IMR-90 (cell line): ENCODE data around the gene KAZN. TPM values are rescaled to one million over a fixed set of nuclear protein-coding genes. Genes with fewer than 3 reads are reported as not detected.

Source experiments
- ATAC-seq: fragments of 200-7000 bp; cut with Tn5 transposase; 2 replicates; pipeline ENCODE4 v1.9.1; 2020; ENCODE audit warnings: low read depth, mild to moderate bottlenecking, moderate library complexity
- BruUV-seq: library from RNA; stranded (reverse); fragments of 400-500 nt; replicated peaks from 2 replicates; lab custom pipeline; 2021; lab: Mats Ljungman, UMichigan
- CTCF ChIA-PET: fragments of 300-600 bp; formaldehyde crosslinking; extraction: SDS; loops from one replicate; lab custom pipeline; 2021; ENCODE audit warnings: antibody characterized with exemption; lab: Yijun Ruan, JAX
- POLR2A ChIA-PET: fragments of 300-600 bp; sonication (Branson Sonifier 250); formaldehyde crosslinking; loops from one replicate; lab custom pipeline; 2022; ENCODE audit warnings: antibody characterized with exemption; ENCODE audit not compliant: unreplicated experiment; lab: Charles Lee
- DNase-seq: peaks from one replicate; pipeline ENCODE4 v3.0.0; 2013
- H2AFZ ChIP-seq: replicated peaks from 2 replicates; pipeline ENCODE3; 2013; ENCODE audit warnings: low read length, mild to moderate bottlenecking; ENCODE audit not compliant: poor library complexity
- H2AK5ac ChIP-seq: 2 replicates; pipeline ENCODE4 v1.6.1; 2013; ENCODE audit warnings: low read depth, low read length, inconsistent platforms
- H2AK9ac ChIP-seq: replicated peaks from 2 replicates; pipeline ENCODE3; 2013; ENCODE audit warnings: mild to moderate bottlenecking, low read depth, low read length, moderate library complexity; ENCODE audit not compliant: poor library complexity
- H2BK120ac ChIP-seq: 2 replicates; pipeline ENCODE4 v1.6.1; 2013; ENCODE audit warnings: low read depth, low read length, inconsistent platforms
- H2BK15ac ChIP-seq: 3 replicates; pipeline ENCODE4 v1.6.1; 2013; ENCODE audit warnings: low read depth, low read length, inconsistent platforms
- H2BK20ac ChIP-seq: 2 replicates; pipeline ENCODE4 v1.6.1; 2013; ENCODE audit warnings: low read depth, mild to moderate bottlenecking, inconsistent platforms, low read length, moderate library complexity
- H2BK5ac ChIP-seq: 2 replicates; pipeline ENCODE4 v1.6.1; 2013; ENCODE audit warnings: mild to moderate bottlenecking, low read depth, low read length, inconsistent platforms; ENCODE audit not compliant: poor library complexity, severe bottlenecking
- H3K14ac ChIP-seq: replicated peaks from 2 replicates; pipeline ENCODE4 v1.6.1; 2013; ENCODE audit warnings: low read depth, low read length, inconsistent platforms
- H3K18ac ChIP-seq: 2 replicates; pipeline ENCODE4 v1.6.1; 2013; ENCODE audit warnings: low read depth, low read length, control low read depth
- H3K23ac ChIP-seq: 2 replicates; pipeline ENCODE4 v1.6.1; 2013; ENCODE audit warnings: low read depth, low read length, inconsistent platforms
- H3K27ac ChIP-seq: 2 replicates; pipeline ENCODE4 v1.5.1; 2013; ENCODE audit warnings: mild to moderate bottlenecking, control low read depth, low read length; ENCODE audit not compliant: insufficient read depth
- H3K27me3 ChIP-seq: 2 replicates; pipeline ENCODE4 v1.6.1; 2013; ENCODE audit warnings: low read length; ENCODE audit not compliant: control insufficient read depth, insufficient read depth
- H3K36me3 ChIP-seq: 2 replicates; pipeline ENCODE4 v1.6.1; 2013; ENCODE audit warnings: low read length, mixed read lengths; ENCODE audit not compliant: control insufficient read depth, insufficient read depth
- H3K4ac ChIP-seq: 2 replicates; pipeline ENCODE4 v1.6.1; 2013; ENCODE audit warnings: low read depth, low read length, inconsistent platforms
- H3K4me1 ChIP-seq: 2 replicates; pipeline ENCODE4 v1.6.1; 2013; ENCODE audit warnings: low read length, mixed read lengths; ENCODE audit not compliant: control insufficient read depth, insufficient read depth
- H3K4me2 ChIP-seq: 2 replicates; pipeline ENCODE4 v1.6.1; 2013; ENCODE audit warnings: low read depth, mild to moderate bottlenecking, control low read depth, low read length, moderate library complexity
- H3K4me3 ChIP-seq: 2 replicates; pipeline ENCODE4 v1.5.1; 2013; ENCODE audit warnings: low read depth, mild to moderate bottlenecking, control low read depth, low read length, moderate library complexity; ENCODE audit not compliant: insufficient read depth
- H3K56ac ChIP-seq: 2 replicates; pipeline ENCODE4 v1.6.1; 2013; ENCODE audit warnings: low read length, inconsistent platforms; ENCODE audit not compliant: insufficient read depth; ENCODE audit errors: extremely low read depth
- H3K79me1 ChIP-seq, 2 experiments: 2 replicates each; pipeline ENCODE4 v1.6.1; 2013; ENCODE audit warnings: low read length in 2 of 2, inconsistent platforms in 1 of 2, low read depth in 1 of 2
- H3K9ac ChIP-seq: 2 replicates; pipeline ENCODE4 v1.6.1; 2013; ENCODE audit warnings: low read depth, low read length, control low read depth
- H3K9me1 ChIP-seq: 2 replicates; pipeline ENCODE4 v1.6.1; 2013; ENCODE audit warnings: low read length, inconsistent platforms; ENCODE audit not compliant: insufficient read depth
- H3K9me3 ChIP-seq: 2 replicates; pipeline ENCODE4 v1.6.1; 2013; ENCODE audit warnings: low read length; ENCODE audit not compliant: control insufficient read depth, insufficient read depth
- H4K20me1 ChIP-seq: 2 replicates; pipeline ENCODE4 v1.6.1; 2013; ENCODE audit warnings: low read length, inconsistent platforms; ENCODE audit not compliant: insufficient read depth
- H4K5ac ChIP-seq: 2 replicates; pipeline ENCODE4 v1.6.1; 2013; ENCODE audit warnings: mild to moderate bottlenecking, low read depth, low read length, control low read depth
- H4K8ac ChIP-seq, 2 experiments: 2 replicates each; pipeline ENCODE4 v1.6.1; 2013; ENCODE audit warnings: low read depth in 2 of 2, low read length in 2 of 2, control low read depth in 1 of 2, inconsistent platforms in 1 of 2
- H4K91ac ChIP-seq: 2 replicates; pipeline ENCODE4 v1.6.1; 2013; ENCODE audit warnings: low read depth, low read length, inconsistent platforms; ENCODE audit not compliant: insufficient read depth
- CEBPB ChIP-seq: IDR thresholded peaks from 2 replicates; pipeline ENCODE4 v1.6.1; 2012; ENCODE audit warnings: low read depth, low read length, improper control_type of control experiment
- ELK1 ChIP-seq: fragments of 150-350 bp; IDR thresholded peaks from 2 replicates; pipeline ENCODE4 v1.6.1; 2016; ENCODE audit warnings: low read depth, mild to moderate bottlenecking, low read length, moderate library complexity, borderline replicate concordance
- FOS ChIP-seq: fragments of 150-350 bp; IDR thresholded peaks from 2 replicates; pipeline ENCODE4 v1.6.1; 2016; ENCODE audit warnings: low read depth, low read length
- MAZ ChIP-seq: IDR thresholded peaks from 2 replicates; pipeline ENCODE4 v1.6.1; 2012; ENCODE audit warnings: low read depth, mild to moderate bottlenecking, low read length, improper control_type of control experiment, moderate library complexity, borderline replicate concordance
- POLR2A ChIP-seq: IDR thresholded peaks from 2 replicates; pipeline ENCODE4 v1.6.1; 2012; ENCODE audit warnings: mild to moderate bottlenecking, low read depth, low read length
- RAD21 ChIP-seq: IDR thresholded peaks from 2 replicates; pipeline ENCODE4 v1.6.1; 2012; ENCODE audit warnings: low read length, improper control_type of control experiment
- RCOR1 ChIP-seq: IDR thresholded peaks from 2 replicates; pipeline ENCODE4 v1.6.1; 2012; ENCODE audit warnings: mild to moderate bottlenecking, low read length, improper control_type of control experiment; ENCODE audit not compliant: insufficient replicate concordance
- SMC3 ChIP-seq: fragments of 150-350 bp; IDR thresholded peaks from 2 replicates; pipeline ENCODE4 v1.6.1; 2016; ENCODE audit warnings: low read depth, mild to moderate bottlenecking, antibody characterized with exemption, low read length, moderate library complexity
- USF2 ChIP-seq: fragments of 150-350 bp; IDR thresholded peaks from 2 replicates; pipeline ENCODE4 v1.6.1; 2017; ENCODE audit warnings: mild to moderate bottlenecking, antibody characterized with exemption, low read length, low read depth
- WGBS, 2 experiments: methylation state at CpG; one replicate each; pipeline versions ENCODE4 v1.1.5 to v1.1.7; 2013; ENCODE audit warnings: missing lambda C conversion rate in 2 of 2; ENCODE audit not compliant: insufficient read length in 1 of 2; ENCODE audit errors: extremely low coverage in 2 of 2; 5-methylcytosine and 5-hydroxymethylcytosine counted together
- dilution Hi-C: fragments of 300-500 bp; cut with HindIII; formaldehyde crosslinking; loops from one replicate; pipeline ENCODE4 v1.14.3; 2018; ENCODE audit warnings: low sequenced_read_pairs; ENCODE audit not compliant: unreplicated experiment
- in situ Hi-C: fragments of 300-500 bp; cut with MboI; formaldehyde crosslinking; loops from 3 replicates; pipeline ENCODE4 v1.14.3; 2019; ENCODE audit warnings: low sequenced_read_pairs, inconsistent platforms, mixed read lengths
- intact Hi-C: fragments of 100-400 bp; cut with micrococcal nuclease; formaldehyde crosslinking; loops from 2 replicates; pipeline ENCODE4 v1.10.0; 2022
- polyA plus RNA-seq, 3 experiments: library from polyadenylated mRNA; depleted of rRNA; stranded (reverse); fragments of >200 nt; gene quantifications; 2 replicates each; pipeline ENCODE4 v1.2.3, GENCODE V29; 2012; ENCODE audit warnings: low replicate concordance in 1 of 3
- total RNA-seq: library from RNA; depleted of rRNA; stranded (reverse); fragments of >200 nt; gene quantifications from 2 replicates; pipeline ENCODE4 v1.2.3, GENCODE V29; 2012

Gene KAZN
- total and polyA plus RNA-seq, 2 of the 4 experiments (the other 2 are of a cell fraction), result 5.2 to 10.5 TPM

- Histone ChIP-seq H3K27ac (no peak overlapping the region), H3K18ac (no peak overlapping the region), H4K8ac (no peak overlapping the region), H2AK5ac (no peak overlapping the region), H3K27me3 (no peaks in the 10 kb centered on the region), H2BK20ac (no peak overlapping the region), H3K79me1 (peaks cover 12 to 74% of the 10 kb centered on the region in 2 experiments; a peak in 3 of 4 replicates), H3K4me1 (no peaks in the 10 kb centered on the region), H2BK120ac (no peak overlapping the region), H4K91ac (no peak overlapping the region), H2AK9ac (no peak overlapping the region), H3K9me3 (no peaks in the 10 kb centered on the region), H3K9me1 (peaks cover 32% of the 10 kb centered on the region; the same call in 1 of the 2 replicates), H3K36me3 (no peaks in the 10 kb centered on the region), H3K56ac (no peak overlapping the region), H3K4me3 (no peak overlapping the region), H4K5ac (no peak overlapping the region), H2AFZ (no peak overlapping the region), H3K4ac (no peak overlapping the region), H4K20me1 (peaks cover 22% of the 10 kb centered on the region), H2BK5ac (no peak overlapping the region), H3K14ac (no peak overlapping the region), H2BK15ac (no peak overlapping the region), H3K23ac (no peak overlapping the region), H3K4me2 (no peak overlapping the region), H3K9ac (no peak overlapping the region)
- WGBS, 2 experiments, result 100% methylated on average over 1 of the region's 12 CpGs; no CpG with 5 or more reads in 1 of the 2 experiments
- DNase-seq, result no peak
- BruUV-seq, result no TSS peak
- ChIA-PET CTCF (no interaction called here), POLR2A (no interaction called here)
- ATAC-seq, result no peak
- in situ Hi-C loops (no loop called here), intact Hi-C loops (no loop called here), dilution Hi-C loops (no loop called here)
- no peak for TF ChIP-seq MAZ
- no peak for TF ChIP-seq ELK1
- TF ChIP-seq POLR2A, result no peak
- TF ChIP-seq CEBPB, result no peak
- TF ChIP-seq SMC3, result no peak
- no peak for TF ChIP-seq RAD21
- TF ChIP-seq FOS, result no peak
- no peak for TF ChIP-seq RCOR1
- no peak for TF ChIP-seq USF2
These were observed 391.6 kb downstream of the KAZN start for GRCh38 chr1:14989931-14990728.
